Natural killer cell (primary cell): Measurements from ENCODE around the gene MAP1B. TPM values are rescaled to one million over a fixed set of nuclear protein-coding genes. Genes with fewer than 3 reads are reported as not detected.

Experiments used
- ATAC-seq, 3 donors: fragments of 150-1000 bp in 2 of 3; fragments of 200-7000 bp in 1 of 3; cut with Tn5 transposase; 1 replicate in 1 of 3; 2 replicates in 2 of 3; pipeline ENCODE4 v1.10.0; 2021; ENCODE audit warnings: mild to moderate bottlenecking in 2 of 3, moderate library complexity in 2 of 3
- DNase-seq, 2 donors: peaks; one replicate each; pipeline versions ENCODE4 v3.0.0 to v3.0.0-alpha.2; 2013 to 2021; ENCODE audit warnings: mixed read lengths in 1 of 2
- H3K27ac ChIP-seq: one replicate; pipeline ENCODE4 v1.5.1; 2013; ENCODE audit warnings: mild to moderate bottlenecking, low read length
- H3K27me3 ChIP-seq: one replicate; pipeline ENCODE4 v1.6.1; 2013; ENCODE audit warnings: low read length; ENCODE audit not compliant: control insufficient read depth, insufficient read depth
- H3K36me3 ChIP-seq: one replicate; pipeline ENCODE4 v1.6.1; 2013; ENCODE audit warnings: low read length; ENCODE audit not compliant: control insufficient read depth, insufficient read depth
- H3K4me1 ChIP-seq: one replicate; pipeline ENCODE4 v1.6.1; 2013; ENCODE audit warnings: low read length; ENCODE audit not compliant: control insufficient read depth, insufficient read depth
- H3K4me3 ChIP-seq: one replicate; pipeline ENCODE4 v1.5.1; 2013; ENCODE audit warnings: low read length
- H3K9me3 ChIP-seq: one replicate; pipeline ENCODE4 v1.6.1; 2013; ENCODE audit warnings: low read length; ENCODE audit not compliant: control insufficient read depth, insufficient read depth
- H3K27ac Mint-ChIP-seq, 2 donors: one replicate each; pipeline ENCODE4 v1.8.0; 2022; ENCODE audit warnings: mild to moderate bottlenecking in 2 of 2, mixed read lengths in 2 of 2, moderate library complexity in 1 of 2
- H3K27me3 Mint-ChIP-seq, 2 donors: one replicate each; pipeline ENCODE4 v1.8.0; 2022; ENCODE audit warnings: low read depth in 2 of 2, mixed read lengths in 2 of 2
- H3K36me3 Mint-ChIP-seq: one replicate; pipeline ENCODE4 v1.8.0; 2022; ENCODE audit warnings: mixed read lengths
- H3K4me1 Mint-ChIP-seq, 2 donors: one replicate each; pipeline ENCODE4 v1.8.0; 2022; ENCODE audit warnings: mixed read lengths in 2 of 2
- H3K4me3 Mint-ChIP-seq: one replicate; pipeline ENCODE4 v1.8.0; 2022; ENCODE audit warnings: mild to moderate bottlenecking, moderate library complexity, mixed read lengths
- H3K9me3 Mint-ChIP-seq, 2 donors: one replicate each; pipeline ENCODE4 v1.8.0; 2022; ENCODE audit warnings: mixed read lengths in 2 of 2
- WGBS: methylation state at CpG from one replicate; pipeline ENCODE4 v1.1.7; 2013; ENCODE audit warnings: missing lambda C conversion rate; ENCODE audit not compliant: insufficient coverage; 5-methylcytosine and 5-hydroxymethylcytosine counted together
- intact Hi-C: fragments of 100-400 bp; cut with micrococcal nuclease; formaldehyde crosslinking; loops from one replicate; pipeline ENCODE4 v1.14.2; 2022
- total RNA-seq, 4 donors: library from RNA; stranded (reverse); fragments of 120-200 nt in 1 of 4; gene quantifications; one replicate each; pipeline versions ENCODE4 v1.2.3 to v1.2.4, GENCODE V29; 2013 to 2022
- TF ChIP-seq, protein P1 (sequence below): fragments of 200-600 bp; IDR thresholded peaks from one replicate; pipeline ENCODE4 v1.8.0; 2022; ENCODE audit warnings: antibody characterized with exemption

Gene MAP1B
- total RNA-seq, 3 donors from 2014 or later (not counting 1 experiment from before 2014, with no cell fraction given) = 0.07 to 0.31 TPM; not detected in 1

- H3K4me3 Mint-ChIP-seq = no peak overlapping the region
- no peaks in the 10 kb centered on the region for H3K4me1 Mint-ChIP-seq
- no peak overlapping the region for H3K4me3 ChIP-seq
- H3K27me3 ChIP-seq = peaks cover 3% of the 10 kb centered on the region
- intact Hi-C loops = no loop called here
- H3K36me3 Mint-ChIP-seq = no peaks in the 10 kb centered on the region
- H3K36me3 ChIP-seq = no peaks in the 10 kb centered on the region
- H3K9me3 ChIP-seq = no peaks in the 10 kb centered on the region
- no peak overlapping the region for H3K27ac ChIP-seq
- peaks cover 18 to 52% of the 10 kb centered on the region in 2 donors for H3K27me3 Mint-ChIP-seq
- DNase-seq (no peak), ATAC-seq (no peak)
- H3K9me3 Mint-ChIP-seq = no peaks in the 10 kb centered on the region
- no peak overlapping the region for H3K27ac Mint-ChIP-seq
- no peaks in the 10 kb centered on the region for H3K4me1 ChIP-seq
- TF ChIP-seq, protein P1, sequence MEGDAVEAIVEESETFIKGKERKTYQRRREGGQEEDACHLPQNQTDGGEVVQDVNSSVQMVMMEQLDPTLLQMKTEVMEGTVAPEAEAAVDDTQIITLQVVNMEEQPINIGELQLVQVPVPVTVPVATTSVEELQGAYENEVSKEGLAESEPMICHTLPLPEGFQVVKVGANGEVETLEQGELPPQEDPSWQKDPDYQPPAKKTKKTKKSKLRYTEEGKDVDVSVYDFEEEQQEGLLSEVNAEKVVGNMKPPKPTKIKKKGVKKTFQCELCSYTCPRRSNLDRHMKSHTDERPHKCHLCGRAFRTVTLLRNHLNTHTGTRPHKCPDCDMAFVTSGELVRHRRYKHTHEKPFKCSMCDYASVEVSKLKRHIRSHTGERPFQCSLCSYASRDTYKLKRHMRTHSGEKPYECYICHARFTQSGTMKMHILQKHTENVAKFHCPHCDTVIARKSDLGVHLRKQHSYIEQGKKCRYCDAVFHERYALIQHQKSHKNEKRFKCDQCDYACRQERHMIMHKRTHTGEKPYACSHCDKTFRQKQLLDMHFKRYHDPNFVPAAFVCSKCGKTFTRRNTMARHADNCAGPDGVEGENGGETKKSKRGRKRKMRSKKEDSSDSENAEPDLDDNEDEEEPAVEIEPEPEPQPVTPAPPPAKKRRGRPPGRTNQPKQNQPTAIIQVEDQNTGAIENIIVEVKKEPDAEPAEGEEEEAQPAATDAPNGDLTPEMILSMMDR = no peak
- 98% methylated on average over 4 of the region's 4 CpGs for WGBS
Measured at GRCh38 chr5:72172786-72173185, 65.5 kb downstream of the MAP1B start.

DNA sequence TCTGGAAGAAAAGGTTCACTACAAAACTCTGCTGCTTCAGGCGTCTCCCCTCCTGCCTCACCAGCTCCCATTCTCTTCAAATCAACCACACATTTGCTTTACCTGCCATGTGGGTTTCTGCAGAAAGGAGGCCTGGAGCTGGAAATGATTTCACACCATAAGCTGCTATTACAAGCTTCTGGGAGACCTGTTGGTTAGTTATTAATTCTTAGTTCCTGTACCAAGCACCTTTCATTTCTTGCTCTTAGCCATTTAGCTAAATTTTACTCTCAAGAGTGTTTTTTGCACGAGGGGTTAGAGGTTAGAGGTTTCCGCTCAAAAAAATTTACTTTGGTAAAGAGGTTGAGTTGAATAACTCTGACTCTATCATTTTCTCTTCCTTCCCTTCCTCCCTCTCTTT, 70.3 kb downstream of the MAP1B start:
- H3K4me3 ChIP-seq = no peak overlapping the region
- H3K27ac ChIP-seq = no peak overlapping the region
- Mint-ChIP-seq H3K9me3 (no peaks in the 10 kb centered on the region), H3K4me3 (no peak overlapping the region), H3K4me1 (no peaks in the 10 kb centered on the region), H3K36me3 (no peaks in the 10 kb centered on the region), H3K27ac (no peak overlapping the region), H3K27me3 (peaks cover 21 to 58% of the 10 kb centered on the region in 2 donors)
- intact Hi-C loops = no loop called here
- H3K27me3 ChIP-seq = peaks cover 2% of the 10 kb centered on the region
- H3K36me3 ChIP-seq = no peaks in the 10 kb centered on the region
- ATAC-seq (no peak), DNase-seq (no peak)
- H3K9me3 ChIP-seq = no peaks in the 10 kb centered on the region
- TF ChIP-seq, protein P1 = no peak
- no peaks in the 10 kb centered on the region for H3K4me1 ChIP-seq
- 100% methylated on average over 1 of the region's 3 CpGs for WGBS

DNA sequence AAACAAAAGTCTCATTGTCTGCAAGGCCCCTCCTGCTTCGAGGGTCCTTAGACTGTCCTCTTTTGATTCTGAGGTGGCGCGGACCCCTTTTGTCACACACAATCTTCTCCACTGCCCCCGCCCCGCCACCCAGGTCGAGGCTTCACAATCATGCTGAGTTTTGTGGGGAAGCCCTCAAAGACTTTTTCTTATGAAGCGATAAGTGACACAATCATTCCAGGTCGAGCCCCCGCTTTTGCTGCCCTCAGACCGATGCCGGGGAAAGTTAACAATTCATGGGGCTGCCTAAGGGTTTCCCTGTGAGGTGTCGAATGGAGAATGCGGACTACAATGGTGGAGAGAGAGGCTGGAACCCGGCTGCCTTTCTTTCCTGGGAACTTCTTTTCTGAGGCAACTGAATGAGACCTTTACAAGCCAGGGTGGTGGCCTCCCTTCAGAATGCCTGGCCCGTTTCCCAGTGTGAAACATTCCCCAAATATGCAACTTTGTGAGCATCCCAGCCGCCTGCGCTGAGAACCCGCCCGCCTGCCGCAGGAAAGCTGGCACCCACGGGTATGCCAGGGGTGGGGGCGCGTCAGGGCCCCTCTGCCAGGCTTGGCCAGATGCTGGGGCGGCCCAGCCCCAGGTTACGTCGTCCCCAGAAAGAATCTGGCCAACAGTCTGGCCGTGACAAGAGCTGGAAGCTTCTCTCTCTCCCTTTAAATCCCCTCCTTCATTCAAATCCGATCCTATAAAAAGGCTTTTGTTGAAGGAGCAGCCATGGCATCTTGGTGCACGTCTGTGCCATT, 71.9 kb downstream of the MAP1B start:
- ATAC-seq (no peak), DNase-seq (no peak)
- no peaks in the 10 kb centered on the region for H3K9me3 Mint-ChIP-seq
- 88% methylated on average over 29 of the region's 29 CpGs for WGBS
- H3K4me1 ChIP-seq = no peaks in the 10 kb centered on the region
- no peaks in the 10 kb centered on the region for H3K9me3 ChIP-seq
- intact Hi-C loops = no loop called here
- no peak overlapping the region for H3K27ac Mint-ChIP-seq
- H3K4me3 Mint-ChIP-seq = no peak overlapping the region
- peaks cover 2% of the 10 kb centered on the region for H3K27me3 ChIP-seq
- no peaks in the 10 kb centered on the region for H3K4me1 Mint-ChIP-seq
- H3K36me3 Mint-ChIP-seq = no peaks in the 10 kb centered on the region
- peaks cover 32 to 66% of the 10 kb centered on the region in 2 donors for H3K27me3 Mint-ChIP-seq
- no peaks in the 10 kb centered on the region for H3K36me3 ChIP-seq
- H3K4me3 ChIP-seq = no peak overlapping the region
- TF ChIP-seq, protein P1 = no peak
- no peak overlapping the region for H3K27ac ChIP-seq
